IMR-90 (cell line): ENCODE data around the gene LRRC1. TPM values are rescaled to one million over a fixed set of nuclear protein-coding genes. Genes with fewer than 3 reads are reported as not detected.

ENCODE experiments used
- ATAC-seq: fragments of 200-7000 bp; cut with Tn5 transposase; 2 replicates; pipeline ENCODE4 v1.9.1; 2020; ENCODE audit warnings: low read depth, mild to moderate bottlenecking, moderate library complexity
- BruUV-seq: library from RNA; stranded (reverse); fragments of 400-500 nt; replicated peaks from 2 replicates; lab custom pipeline; 2021; lab: Mats Ljungman, UMichigan
- CTCF ChIA-PET: fragments of 300-600 bp; formaldehyde crosslinking; extraction: SDS; loops from one replicate; lab custom pipeline; 2021; ENCODE audit warnings: antibody characterized with exemption; lab: Yijun Ruan, JAX
- POLR2A ChIA-PET: fragments of 300-600 bp; sonication (Branson Sonifier 250); formaldehyde crosslinking; loops from one replicate; lab custom pipeline; 2022; ENCODE audit warnings: antibody characterized with exemption; ENCODE audit not compliant: unreplicated experiment; lab: Charles Lee
- DNase-seq: peaks from one replicate; pipeline ENCODE4 v3.0.0; 2013
- H2AFZ ChIP-seq: replicated peaks from 2 replicates; pipeline ENCODE3; 2013; ENCODE audit warnings: low read length, mild to moderate bottlenecking; ENCODE audit not compliant: poor library complexity
- H2AK5ac ChIP-seq: 2 replicates; pipeline ENCODE4 v1.6.1; 2013; ENCODE audit warnings: low read depth, low read length, inconsistent platforms
- H2AK9ac ChIP-seq: replicated peaks from 2 replicates; pipeline ENCODE3; 2013; ENCODE audit warnings: mild to moderate bottlenecking, low read depth, low read length, moderate library complexity; ENCODE audit not compliant: poor library complexity
- H2BK120ac ChIP-seq: 2 replicates; pipeline ENCODE4 v1.6.1; 2013; ENCODE audit warnings: low read depth, low read length, inconsistent platforms
- H2BK15ac ChIP-seq: 3 replicates; pipeline ENCODE4 v1.6.1; 2013; ENCODE audit warnings: low read depth, low read length, inconsistent platforms
- H2BK20ac ChIP-seq: 2 replicates; pipeline ENCODE4 v1.6.1; 2013; ENCODE audit warnings: low read depth, mild to moderate bottlenecking, inconsistent platforms, low read length, moderate library complexity
- H2BK5ac ChIP-seq: 2 replicates; pipeline ENCODE4 v1.6.1; 2013; ENCODE audit warnings: mild to moderate bottlenecking, low read depth, low read length, inconsistent platforms; ENCODE audit not compliant: poor library complexity, severe bottlenecking
- H3K14ac ChIP-seq: replicated peaks from 2 replicates; pipeline ENCODE4 v1.6.1; 2013; ENCODE audit warnings: low read depth, low read length, inconsistent platforms
- H3K18ac ChIP-seq: 2 replicates; pipeline ENCODE4 v1.6.1; 2013; ENCODE audit warnings: low read depth, low read length, control low read depth
- H3K23ac ChIP-seq: 2 replicates; pipeline ENCODE4 v1.6.1; 2013; ENCODE audit warnings: low read depth, low read length, inconsistent platforms
- H3K27ac ChIP-seq: 2 replicates; pipeline ENCODE4 v1.5.1; 2013; ENCODE audit warnings: mild to moderate bottlenecking, control low read depth, low read length; ENCODE audit not compliant: insufficient read depth
- H3K27me3 ChIP-seq: 2 replicates; pipeline ENCODE4 v1.6.1; 2013; ENCODE audit warnings: low read length; ENCODE audit not compliant: control insufficient read depth, insufficient read depth
- H3K36me3 ChIP-seq: 2 replicates; pipeline ENCODE4 v1.6.1; 2013; ENCODE audit warnings: low read length, mixed read lengths; ENCODE audit not compliant: control insufficient read depth, insufficient read depth
- H3K4ac ChIP-seq: 2 replicates; pipeline ENCODE4 v1.6.1; 2013; ENCODE audit warnings: low read depth, low read length, inconsistent platforms
- H3K4me1 ChIP-seq: 2 replicates; pipeline ENCODE4 v1.6.1; 2013; ENCODE audit warnings: low read length, mixed read lengths; ENCODE audit not compliant: control insufficient read depth, insufficient read depth
- H3K4me2 ChIP-seq: 2 replicates; pipeline ENCODE4 v1.6.1; 2013; ENCODE audit warnings: low read depth, mild to moderate bottlenecking, control low read depth, low read length, moderate library complexity
- H3K4me3 ChIP-seq: 2 replicates; pipeline ENCODE4 v1.5.1; 2013; ENCODE audit warnings: low read depth, mild to moderate bottlenecking, control low read depth, low read length, moderate library complexity; ENCODE audit not compliant: insufficient read depth
- H3K56ac ChIP-seq: 2 replicates; pipeline ENCODE4 v1.6.1; 2013; ENCODE audit warnings: low read length, inconsistent platforms; ENCODE audit not compliant: insufficient read depth; ENCODE audit errors: extremely low read depth
- H3K79me1 ChIP-seq, 2 experiments: 2 replicates each; pipeline ENCODE4 v1.6.1; 2013; ENCODE audit warnings: low read length in 2 of 2, inconsistent platforms in 1 of 2, low read depth in 1 of 2
- H3K9ac ChIP-seq: 2 replicates; pipeline ENCODE4 v1.6.1; 2013; ENCODE audit warnings: low read depth, low read length, control low read depth
- H3K9me1 ChIP-seq: 2 replicates; pipeline ENCODE4 v1.6.1; 2013; ENCODE audit warnings: low read length, inconsistent platforms; ENCODE audit not compliant: insufficient read depth
- H3K9me3 ChIP-seq: 2 replicates; pipeline ENCODE4 v1.6.1; 2013; ENCODE audit warnings: low read length; ENCODE audit not compliant: control insufficient read depth, insufficient read depth
- H4K20me1 ChIP-seq: 2 replicates; pipeline ENCODE4 v1.6.1; 2013; ENCODE audit warnings: low read length, inconsistent platforms; ENCODE audit not compliant: insufficient read depth
- H4K5ac ChIP-seq: 2 replicates; pipeline ENCODE4 v1.6.1; 2013; ENCODE audit warnings: mild to moderate bottlenecking, low read depth, low read length, control low read depth
- H4K8ac ChIP-seq, 2 experiments: 2 replicates each; pipeline ENCODE4 v1.6.1; 2013; ENCODE audit warnings: low read depth in 2 of 2, low read length in 2 of 2, control low read depth in 1 of 2, inconsistent platforms in 1 of 2
- H4K91ac ChIP-seq: 2 replicates; pipeline ENCODE4 v1.6.1; 2013; ENCODE audit warnings: low read depth, low read length, inconsistent platforms; ENCODE audit not compliant: insufficient read depth
- CEBPB ChIP-seq: IDR thresholded peaks from 2 replicates; pipeline ENCODE4 v1.6.1; 2012; ENCODE audit warnings: low read depth, low read length, improper control_type of control experiment
- MAFK ChIP-seq: IDR thresholded peaks from 2 replicates; pipeline ENCODE4 v1.6.1; 2012; ENCODE audit warnings: low read depth, low read length, improper control_type of control experiment
- MAZ ChIP-seq: IDR thresholded peaks from 2 replicates; pipeline ENCODE4 v1.6.1; 2012; ENCODE audit warnings: low read depth, mild to moderate bottlenecking, low read length, improper control_type of control experiment, moderate library complexity, borderline replicate concordance
- RFX5 ChIP-seq: IDR thresholded peaks from 2 replicates; pipeline ENCODE4 v1.8.0; 2012; ENCODE audit warnings: low read depth, mild to moderate bottlenecking, low read length, moderate library complexity
- WGBS, 2 experiments: methylation state at CpG; one replicate each; pipeline versions ENCODE4 v1.1.5 to v1.1.7; 2013; ENCODE audit warnings: missing lambda C conversion rate in 2 of 2; ENCODE audit not compliant: insufficient read length in 1 of 2; ENCODE audit errors: extremely low coverage in 2 of 2; 5-methylcytosine and 5-hydroxymethylcytosine counted together
- dilution Hi-C: fragments of 300-500 bp; cut with HindIII; formaldehyde crosslinking; loops from one replicate; pipeline ENCODE4 v1.14.3; 2018; ENCODE audit warnings: low sequenced_read_pairs; ENCODE audit not compliant: unreplicated experiment
- in situ Hi-C: fragments of 300-500 bp; cut with MboI; formaldehyde crosslinking; loops from 3 replicates; pipeline ENCODE4 v1.14.3; 2019; ENCODE audit warnings: low sequenced_read_pairs, inconsistent platforms, mixed read lengths
- intact Hi-C: fragments of 100-400 bp; cut with micrococcal nuclease; formaldehyde crosslinking; loops from 2 replicates; pipeline ENCODE4 v1.10.0; 2022
- polyA plus RNA-seq, 3 experiments: library from polyadenylated mRNA; depleted of rRNA; stranded (reverse); fragments of >200 nt; gene quantifications; 2 replicates each; pipeline ENCODE4 v1.2.3, GENCODE V29; 2012; ENCODE audit warnings: low replicate concordance in 1 of 3
- total RNA-seq: library from RNA; depleted of rRNA; stranded (reverse); fragments of >200 nt; gene quantifications from 2 replicates; pipeline ENCODE4 v1.2.3, GENCODE V29; 2012
- TF ChIP-seq, protein P1 (sequence below): fragments of 150-350 bp; IDR thresholded peaks from 2 replicates; pipeline ENCODE4 v1.6.1; 2016; ENCODE audit warnings: low read depth, mild to moderate bottlenecking, low read length, moderate library complexity, borderline replicate concordance

LRRC1 gene
- total and polyA plus RNA-seq, 2 of the 4 experiments (the other 2 are of a cell fraction), result 5.1 to 6.1 TPM

DNA sequence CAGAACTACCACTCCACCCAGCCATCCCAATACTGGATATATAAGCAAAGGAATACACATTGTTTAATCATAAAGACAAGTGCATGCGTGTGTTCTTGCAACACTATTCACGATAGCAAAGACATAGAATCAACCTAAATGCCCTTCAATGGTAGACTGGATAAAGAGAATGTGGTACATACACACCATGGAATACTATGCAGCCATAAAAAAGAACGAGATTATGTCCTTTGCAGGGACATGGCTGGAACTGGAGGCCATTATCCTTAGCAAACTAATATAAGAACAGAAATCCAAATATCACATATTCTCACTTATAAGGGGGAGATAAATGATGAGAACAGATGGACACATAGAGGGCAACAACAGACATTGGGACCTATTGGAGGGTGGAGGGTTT is 156.6 kb downstream of the LRRC1 start:
- Histone ChIP-seq H3K14ac (no peak overlapping the region), H4K91ac (no peak overlapping the region), H3K4me2 (no peak overlapping the region), H3K9ac (no peak overlapping the region), H2AFZ (no peak overlapping the region), H2AK9ac (no peak overlapping the region), H2AK5ac (no peak overlapping the region), H3K4me1 (no peaks in the 10 kb centered on the region), H4K8ac (no peak overlapping the region), H3K4me3 (no peak overlapping the region), H2BK15ac (no peak overlapping the region), H2BK20ac (no peak overlapping the region), H3K23ac (no peak overlapping the region), H2BK120ac (no peak overlapping the region), H3K56ac (no peak overlapping the region), H3K27ac (no peak overlapping the region), H3K18ac (no peak overlapping the region), H3K9me1 (no peaks in the 10 kb centered on the region), H3K36me3 (no peaks in the 10 kb centered on the region), H3K4ac (no peak overlapping the region), H3K27me3 (no peaks in the 10 kb centered on the region), H3K79me1 (no peaks in the 10 kb centered on the region), H3K9me3 (no peaks in the 10 kb centered on the region), H2BK5ac (no peak overlapping the region), H4K20me1 (no peaks in the 10 kb centered on the region), H4K5ac (no peak overlapping the region)
- CTCF ChIA-PET, result no interaction called here
- in situ Hi-C loops, result loop anchor here (5.0 kb wide), 1 partner anchor 159 kb away; no protein-coding TSS in a partner anchor
- no TSS peak for BruUV-seq
- DNase-seq (no peak), ATAC-seq (no peak)
- POLR2A ChIA-PET, result no interaction called here
- intact Hi-C loops, result no loop called here
- TF ChIP-seq MAZ (no peak), CEBPB (no peak), MAFK (no peak), RFX5 (no peak)
- TF ChIP-seq, protein P1, sequence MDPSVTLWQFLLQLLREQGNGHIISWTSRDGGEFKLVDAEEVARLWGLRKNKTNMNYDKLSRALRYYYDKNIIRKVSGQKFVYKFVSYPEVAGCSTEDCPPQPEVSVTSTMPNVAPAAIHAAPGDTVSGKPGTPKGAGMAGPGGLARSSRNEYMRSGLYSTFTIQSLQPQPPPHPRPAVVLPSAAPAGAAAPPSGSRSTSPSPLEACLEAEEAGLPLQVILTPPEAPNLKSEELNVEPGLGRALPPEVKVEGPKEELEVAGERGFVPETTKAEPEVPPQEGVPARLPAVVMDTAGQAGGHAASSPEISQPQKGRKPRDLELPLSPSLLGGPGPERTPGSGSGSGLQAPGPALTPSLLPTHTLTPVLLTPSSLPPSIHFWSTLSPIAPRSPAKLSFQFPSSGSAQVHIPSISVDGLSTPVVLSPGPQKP, result no peak
- dilution Hi-C loops, result no loop called here
- WGBS, 2 experiments, result no CpG with 5 or more reads among the region's 3 CpGs
